D341Med (cell line): ENCODE data around the gene HOXD11.

Source experiments
- DNase-seq: peaks from one replicate; pipeline ENCODE4 v3.0.0; 2012; ENCODE audit warnings: low spot score

HOXD11 gene

GRCh38 chr2:176121190-176122051 lies 14.3 kb downstream of the HOXD11 start:
- DNase-seq = no peak

GRCh38 chr2:176122052-176122682 lies 15.1 kb downstream of the HOXD11 start:
- DNase-seq = no peak

- peak; percentile 64 for DNase-seq
These were observed 15.8 kb downstream of the HOXD11 start, which contains the start of gene HOXD9 for GRCh38 chr2:176122683-176123410. Gene HOXD9, plus strand, starts transcription at chr2:176122719. Its CDS starts 50 bp downstream, at chr2:176122769.

- no peak for DNase-seq
These were observed 16.5 kb downstream of the HOXD11 start for GRCh38 chr2:176123411-176124109.

GRCh38 chr2:176124110-176124946 lies 17.2 kb downstream of the HOXD11 start:
- no peak for DNase-seq

- no peak for DNase-seq
These were observed 18.1 kb downstream of the HOXD11 start for GRCh38 chr2:176124947-176125771.

- no peak for DNase-seq
These were observed 18.6 kb downstream of the HOXD11 start for GRCh38 chr2:176125772-176126054.

GRCh38 chr2:176126929-176127773 lies 20.1 kb downstream of the HOXD11 start:
- DNase-seq = no peak

- DNase-seq = no peak
These were observed 20.6 kb downstream of the HOXD11 start for GRCh38 chr2:176127774-176128072.

- no peak for DNase-seq
These were observed 21.3 kb downstream of the HOXD11 start for GRCh38 chr2:176128172-176128981.

- peak; percentile 66 for DNase-seq
These were observed 22.1 kb downstream of the HOXD11 start, which contains the start of gene HOXD8 for GRCh38 chr2:176128982-176129796. Gene HOXD8, plus strand, starts transcription at chr2:176129705. Its CDS starts 662 bp downstream, at chr2:176130367.

GRCh38 chr2:176129813-176130146 lies 22.7 kb downstream of the HOXD11 start:
- DNase-seq = no peak

GRCh38 chr2:176130147-176130956 lies 23.3 kb downstream of the HOXD11 start:
- peak; percentile 66 for DNase-seq

GRCh38 chr2:176130957-176131847 lies 24.1 kb downstream of the HOXD11 start:
- DNase-seq = no peak

- DNase-seq = no peak
These were observed 24.7 kb downstream of the HOXD11 start for GRCh38 chr2:176131848-176132158.
